CD14-positive monocyte (primary cell): Measurements from ENCODE around the gene SH2D3C. TPM values are rescaled to one million over a fixed set of nuclear protein-coding genes. Genes with fewer than 3 reads are reported as not detected.

Experiments
- DNase-seq, 3 donors: peaks; one replicate each; pipeline ENCODE4 v3.0.0-alpha.2; 2011 to 2022
- H2AFZ ChIP-seq: 2 replicates; pipeline ENCODE4 v1.6.0; 2012; ENCODE audit warnings: mild to moderate bottlenecking, low read depth, low read length, inconsistent platforms; ENCODE audit not compliant: insufficient read depth, poor library complexity, severe bottlenecking
- H3K27ac ChIP-seq, 2 donors: 1 replicate in 1 of 2; 2 replicates in 1 of 2; pipeline ENCODE4 v1.5.1; 2012 to 2013; ENCODE audit warnings: low read length in 2 of 2, control low read depth in 1 of 2, inconsistent platforms in 1 of 2, low read depth in 1 of 2, mild to moderate bottlenecking in 1 of 2
- H3K27me3 ChIP-seq, 2 donors: one replicate each; pipeline versions ENCODE4 v1.6.0 to v1.6.1; 2011 to 2013; ENCODE audit warnings: low read length in 2 of 2; ENCODE audit not compliant: control insufficient read depth in 2 of 2, insufficient read depth in 2 of 2
- H3K36me3 ChIP-seq, 2 donors: replicated peaks in 1 of 2; 1 replicate in 1 of 2; 2 replicates in 1 of 2; pipeline versions ENCODE4 v1.5.1 to v1.6.1; 2012 to 2013; ENCODE audit warnings: low read length in 2 of 2, control low read depth in 1 of 2, inconsistent platforms in 1 of 2, mild to moderate bottlenecking in 1 of 2; ENCODE audit not compliant: insufficient read depth in 2 of 2, control insufficient read depth in 1 of 2
- H3K4me1 ChIP-seq, 2 donors: 1 replicate in 1 of 2; 2 replicates in 1 of 2; pipeline versions ENCODE4 v1.5.1 to v1.6.1; 2012 to 2013; ENCODE audit warnings: low read length in 2 of 2, control low read depth in 1 of 2, inconsistent platforms in 1 of 2, mild to moderate bottlenecking in 1 of 2, moderate library complexity in 1 of 2; ENCODE audit not compliant: insufficient read depth in 2 of 2, control insufficient read depth in 1 of 2
- H3K4me2 ChIP-seq: replicated peaks from 2 replicates; pipeline ENCODE3; 2012; ENCODE audit warnings: low read length, moderate library complexity, mild to moderate bottlenecking; ENCODE audit not compliant: poor library complexity, severe bottlenecking; ENCODE audit errors: extremely low read depth
- H3K4me3 ChIP-seq, 3 experiments: fragments of 200-600 bp in 1 of 3; sonication (generic) in 1 of 3; replicated peaks in 1 of 3; 1 replicate in 2 of 3; 2 replicates in 1 of 3; pipeline ENCODE4 v1.5.1; 2011 to 2013; ENCODE audit warnings: low read length in 3 of 3, mild to moderate bottlenecking in 3 of 3, control low read depth in 2 of 3, low read depth in 2 of 3, inconsistent platforms in 1 of 3, moderate library complexity in 1 of 3
- H3K79me2 ChIP-seq: 2 replicates; pipeline ENCODE4 v1.6.0; 2012; ENCODE audit warnings: mild to moderate bottlenecking, control low read depth, inconsistent platforms, low read length, moderate library complexity; ENCODE audit not compliant: insufficient read depth
- H3K9ac ChIP-seq: 2 replicates; pipeline ENCODE4 v1.6.0; 2017; ENCODE audit warnings: low read length, mild to moderate bottlenecking; ENCODE audit not compliant: insufficient read depth, poor library complexity, severe bottlenecking
- H3K9me3 ChIP-seq, 2 donors: replicated peaks in 1 of 2; 1 replicate in 1 of 2; 2 replicates in 1 of 2; pipeline versions ENCODE4 v1.5.1 to v1.6.1; 2012 to 2013; ENCODE audit warnings: low read length in 2 of 2, control low read depth in 1 of 2; ENCODE audit not compliant: control insufficient read depth in 1 of 2, insufficient read depth in 1 of 2
- H4K20me1 ChIP-seq: 2 replicates; pipeline ENCODE4 v1.6.0; 2012; ENCODE audit warnings: mild to moderate bottlenecking, low read length, control low read depth, moderate library complexity; ENCODE audit not compliant: insufficient read depth
- H3K27ac Mint-ChIP-seq, 7 donors: one replicate each; pipeline ENCODE4 v1.8.0; 2020; ENCODE audit warnings: mild to moderate bottlenecking in 7 of 7, mixed read lengths in 7 of 7, moderate library complexity in 6 of 7, inconsistent platforms in 2 of 7
- H3K27me3 Mint-ChIP-seq, 3 donors: one replicate each; pipeline ENCODE4 v1.8.0; 2021 to 2022; ENCODE audit warnings: low read depth in 3 of 3, mild to moderate bottlenecking in 3 of 3, mixed read lengths in 3 of 3, moderate library complexity in 3 of 3, inconsistent platforms in 1 of 3
- H3K36me3 Mint-ChIP-seq, 2 donors: one replicate each; pipeline ENCODE4 v1.8.0; 2020; ENCODE audit warnings: mixed read lengths in 2 of 2, inconsistent platforms in 1 of 2, mild to moderate bottlenecking in 1 of 2
- H3K4me1 Mint-ChIP-seq: one replicate; pipeline ENCODE4 v1.8.0; 2020; ENCODE audit warnings: mild to moderate bottlenecking, mixed read lengths
- H3K4me3 Mint-ChIP-seq, 2 donors: one replicate each; pipeline ENCODE4 v1.8.0; 2020; ENCODE audit warnings: mild to moderate bottlenecking in 2 of 2, mixed read lengths in 2 of 2, moderate library complexity in 1 of 2
- H3K9me3 Mint-ChIP-seq, 7 donors: one replicate each; pipeline ENCODE4 v1.8.0; 2020 to 2022; ENCODE audit warnings: mixed read lengths in 7 of 7, mild to moderate bottlenecking in 6 of 7, moderate library complexity in 6 of 7, inconsistent platforms in 2 of 7
- WGBS: methylation state at CpG from one replicate; pipeline ENCODE4 v1.1.5; 2013; ENCODE audit warnings: missing lambda C conversion rate; ENCODE audit not compliant: insufficient coverage; 5-methylcytosine and 5-hydroxymethylcytosine counted together
- intact Hi-C, 2 donors: fragments of 100-400 bp; cut with micrococcal nuclease; formaldehyde crosslinking; loops; one replicate each; pipeline versions ENCODE4 v1.15.0 to v1.15.1; 2023
- polyA plus RNA-seq, 3 donors: library from polyadenylated mRNA; depleted of rRNA in 1 of 3; unstranded in 2 of 3; stranded (reverse) in 1 of 3; fragments of 300-500 nt in 2 of 3; fragments of >200 nt in 1 of 3; fragmentation: Illumina TruSeq in 2 of 3; gene quantifications; 1 replicate in 2 of 3; 2 replicates in 1 of 3; pipeline ENCODE4 v1.2.3, GENCODE V29; 2012 to 2021
- TF ChIP-seq, protein P1 (sequence below): fragments of 200-600 bp; IDR thresholded peaks from one replicate; pipeline ENCODE4 v1.8.0; 2022; ENCODE audit warnings: antibody characterized with exemption, mild to moderate bottlenecking

Gene SH2D3C
- polyA plus RNA-seq, 3 donors = 11.5 to 47.3 (median 20.5) TPM

DNA sequence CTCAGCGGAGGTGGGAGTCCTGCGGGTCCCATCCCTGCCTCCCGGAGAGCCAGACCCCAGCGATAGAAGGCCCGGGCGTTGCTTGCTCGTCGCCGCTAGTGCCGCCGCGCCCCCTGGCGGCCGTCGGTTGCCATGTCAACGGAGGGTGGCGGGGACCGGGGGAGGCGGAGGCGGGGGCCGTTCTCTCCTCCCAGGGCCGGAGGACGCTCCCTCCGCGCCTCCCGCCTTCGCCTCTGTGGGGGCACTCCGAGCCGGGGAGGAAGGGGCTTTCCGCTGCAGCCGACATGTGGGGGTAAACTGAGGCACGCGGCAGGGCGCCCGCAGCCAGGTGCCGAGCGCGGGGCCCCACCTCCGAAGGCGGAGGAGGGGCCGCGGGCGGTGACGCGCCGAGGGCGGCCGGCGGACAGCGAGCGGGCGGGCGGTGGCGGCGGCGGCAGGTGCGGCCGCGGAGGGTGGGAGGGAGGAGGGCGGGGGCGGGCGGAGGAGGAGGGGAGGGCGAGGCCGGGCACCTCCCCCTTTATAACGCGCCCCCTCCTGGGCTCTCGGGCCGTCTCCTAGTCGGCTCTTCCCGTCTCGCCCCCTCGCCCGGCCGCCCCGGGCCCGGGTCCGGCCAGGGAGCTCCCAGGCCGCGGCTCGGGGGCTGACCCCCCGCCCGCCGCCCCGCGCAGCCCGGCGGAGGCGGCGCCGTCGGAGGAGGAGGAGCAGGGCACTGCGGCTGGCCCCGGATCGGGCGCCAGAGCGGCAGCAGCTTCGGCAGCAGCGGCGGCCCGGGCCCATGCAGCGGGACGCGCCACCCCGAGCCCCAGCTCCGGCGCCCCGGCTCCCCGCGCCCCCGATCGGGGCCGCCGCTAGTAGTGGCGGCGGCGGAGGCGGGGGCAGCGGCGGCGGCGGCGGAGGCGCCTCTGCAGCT lies 6.8 kb upstream of the SH2D3C start:
- peaks cover 66% of the 10 kb centered on the region for H3K79me2 ChIP-seq
- H3K4me1 ChIP-seq = peaks cover 58 to 64% of the 10 kb centered on the region in 2 donors
- peak; percentile 75 to 86 (median 83) for DNase-seq
- H2AFZ ChIP-seq = peak overlapping the region; percentile 52
- peaks cover 43% of the 10 kb centered on the region for H4K20me1 ChIP-seq
- H3K4me1 Mint-ChIP-seq = peaks cover 61% of the 10 kb centered on the region
- H3K36me3 ChIP-seq = peaks cover 32 to 33% of the 10 kb centered on the region in 2 donors
- under 1% methylated on average over 88 of the region's 123 CpGs for WGBS
- H3K4me2 ChIP-seq = peak overlapping the region; percentile 97
- peak overlapping the region; percentile 96 to 97 for H3K27ac ChIP-seq
- TF ChIP-seq, protein P1, sequence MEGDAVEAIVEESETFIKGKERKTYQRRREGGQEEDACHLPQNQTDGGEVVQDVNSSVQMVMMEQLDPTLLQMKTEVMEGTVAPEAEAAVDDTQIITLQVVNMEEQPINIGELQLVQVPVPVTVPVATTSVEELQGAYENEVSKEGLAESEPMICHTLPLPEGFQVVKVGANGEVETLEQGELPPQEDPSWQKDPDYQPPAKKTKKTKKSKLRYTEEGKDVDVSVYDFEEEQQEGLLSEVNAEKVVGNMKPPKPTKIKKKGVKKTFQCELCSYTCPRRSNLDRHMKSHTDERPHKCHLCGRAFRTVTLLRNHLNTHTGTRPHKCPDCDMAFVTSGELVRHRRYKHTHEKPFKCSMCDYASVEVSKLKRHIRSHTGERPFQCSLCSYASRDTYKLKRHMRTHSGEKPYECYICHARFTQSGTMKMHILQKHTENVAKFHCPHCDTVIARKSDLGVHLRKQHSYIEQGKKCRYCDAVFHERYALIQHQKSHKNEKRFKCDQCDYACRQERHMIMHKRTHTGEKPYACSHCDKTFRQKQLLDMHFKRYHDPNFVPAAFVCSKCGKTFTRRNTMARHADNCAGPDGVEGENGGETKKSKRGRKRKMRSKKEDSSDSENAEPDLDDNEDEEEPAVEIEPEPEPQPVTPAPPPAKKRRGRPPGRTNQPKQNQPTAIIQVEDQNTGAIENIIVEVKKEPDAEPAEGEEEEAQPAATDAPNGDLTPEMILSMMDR = peak; percentile 91
- peak overlapping the region; percentile 93 to 99 (median 98) for H3K27ac Mint-ChIP-seq
- H3K27me3 Mint-ChIP-seq = peaks cover 0 to 9% (median 0%) of the 10 kb centered on the region in 3 donors
- no peaks in the 10 kb centered on the region for H3K27me3 ChIP-seq
- peaks cover 0 to 6% (median 0%) of the 10 kb centered on the region in 7 donors for H3K9me3 Mint-ChIP-seq
- intact Hi-C loops = loop anchor here (1.0 to 5.0 kb wide), 6 partner anchors 9 to 268 kb away; partner anchors contain the start of genes ST6GALNAC4 (in 1 of the 2) and TOR2A (in 1 of the 2)
- H3K36me3 Mint-ChIP-seq = peaks cover 30 to 46% of the 10 kb centered on the region in 2 donors
- H3K4me3 Mint-ChIP-seq = peak overlapping the region; percentile 53 to 70
- H3K4me3 ChIP-seq = peak overlapping the region; percentile 40 to 98 (median 96)
- no peaks in the 10 kb centered on the region for H3K9me3 ChIP-seq
- peak overlapping the region; percentile 94 for H3K9ac ChIP-seq
